ENCODE results near the gene XPOT. TPM values are rescaled to one million over a fixed set of nuclear protein-coding genes. Genes with fewer than 3 reads are reported as not detected.

The XPOT gene
- total RNA-seq, 6 experiments from 2014 or later, result 78.1 to 97.9 (median 84.7) TPM

- Mint-ChIP-seq H3K4me3 (no peak overlapping the region), H3K36me3 (ENCODE audit: low read depth) (peaks cover 25% of the 10 kb centered on the region)
- no peak for DNase-seq
Measured at GRCh38 chr12:64419696-64420095, 15.5 kb downstream of the XPOT start.

GRCh38 chr12:64427988-64428387, 23.8 kb downstream of the XPOT start:
- Mint-ChIP-seq H3K4me3 (no peak overlapping the region), H3K27ac (no peak overlapping the region), H3K4me1 (ENCODE audit: low read depth) (peaks cover 23% of the 10 kb centered on the region), H3K36me3 (ENCODE audit: low read depth) (peaks cover 66% of the 10 kb centered on the region), H3K9me3 (no peaks in the 10 kb centered on the region), H3K27me3 (ENCODE audit: insufficient read depth) (peaks cover 1% of the 10 kb centered on the region; the same call in 1 of the 2 replicates)
- DNase-seq, result no peak
- TF ChIP-seq CTCF (IDR thresholded peaks at IDR 0.05), result no peak

More at GRCh38 chr12:64419696-64420095, 15.5 kb downstream of the XPOT start:
- H3K4me1 Mint-ChIP-seq (ENCODE audit: low read depth), result no peaks in the 10 kb centered on the region
- H3K27me3 Mint-ChIP-seq (ENCODE audit: insufficient read depth), result no peaks in the 10 kb centered on the region
- TF ChIP-seq CTCF (IDR thresholded peaks at IDR 0.05), result no peak
- no peaks in the 10 kb centered on the region for H3K9me3 Mint-ChIP-seq
- no peak overlapping the region for H3K27ac Mint-ChIP-seq

GRCh38 chr12:64428956-64429355, 24.8 kb downstream of the XPOT start:
- TF ChIP-seq CTCF (IDR thresholded peaks at IDR 0.05), result no peak
- Mint-ChIP-seq H3K36me3 (ENCODE audit: low read depth) (peaks cover 69% of the 10 kb centered on the region), H3K27ac (no peak overlapping the region), H3K4me1 (ENCODE audit: low read depth) (peaks cover 23% of the 10 kb centered on the region), H3K9me3 (no peaks in the 10 kb centered on the region), H3K4me3 (no peak overlapping the region), H3K27me3 (ENCODE audit: insufficient read depth) (peaks cover 1% of the 10 kb centered on the region; the same call in 1 of the 2 replicates)
- DNase-seq, result no peak

- H3K27ac Mint-ChIP-seq, result peak overlapping the region; percentile 59
- H3K9me3 Mint-ChIP-seq, result no peaks in the 10 kb centered on the region
- H3K27me3 Mint-ChIP-seq (ENCODE audit: insufficient read depth), result peaks cover 1% of the 10 kb centered on the region; the same call in 1 of the 2 replicates
- DNase-seq, result peak; percentile 2
- peaks cover 23% of the 10 kb centered on the region for H3K4me1 Mint-ChIP-seq (ENCODE audit: low read depth)
- H3K36me3 Mint-ChIP-seq (ENCODE audit: low read depth), result peaks cover 67% of the 10 kb centered on the region
- H3K4me3 Mint-ChIP-seq, result no peak overlapping the region
- no peak for TF ChIP-seq CTCF (IDR thresholded peaks at IDR 0.05)
Measured at GRCh38 chr12:64430886-64431285, 26.7 kb downstream of the XPOT start.

- no peak for DNase-seq
- peaks cover 69% of the 10 kb centered on the region for H3K36me3 Mint-ChIP-seq (ENCODE audit: low read depth)
- peaks cover 1% of the 10 kb centered on the region; the same call in 1 of the 2 replicates for H3K27me3 Mint-ChIP-seq (ENCODE audit: insufficient read depth)
- peak overlapping the region; percentile 43; the same call in 1 of the 2 replicates for H3K27ac Mint-ChIP-seq
- H3K4me3 Mint-ChIP-seq, result no peak overlapping the region
- TF ChIP-seq CTCF (IDR thresholded peaks at IDR 0.05), result no peak
- no peaks in the 10 kb centered on the region for H3K9me3 Mint-ChIP-seq
- H3K4me1 Mint-ChIP-seq (ENCODE audit: low read depth), result peaks cover 23% of the 10 kb centered on the region
Measured at GRCh38 chr12:64431791-64432190, 27.6 kb downstream of the XPOT start.

- Mint-ChIP-seq H3K9me3 (no peaks in the 10 kb centered on the region), H3K36me3 (ENCODE audit: low read depth) (peaks cover 73% of the 10 kb centered on the region), H3K4me1 (ENCODE audit: low read depth) (peaks cover 23% of the 10 kb centered on the region), H3K27ac (no peak overlapping the region), H3K27me3 (ENCODE audit: insufficient read depth) (no peaks in the 10 kb centered on the region), H3K4me3 (no peak overlapping the region)
- no peak for DNase-seq
- TF ChIP-seq CTCF (IDR thresholded peaks at IDR 0.05), result no peak
Measured at GRCh38 chr12:64433915-64434314, 29.7 kb downstream of the XPOT start.
